ENCODE results near the gene OR10Z1. TPM values are rescaled to one million over a fixed set of nuclear protein-coding genes. Genes with fewer than 3 reads are reported as not detected.

The OR10Z1 gene
- total RNA-seq, 1 experiment from 2014 or later: not detected

GRCh38 chr1:158654086-158654485, 49.0 kb downstream of the OR10Z1 start:
- no peak for DNase-seq (ENCODE audit: low read depth)
- in situ Hi-C loops (cut with HindIII; ENCODE audit: low pct_unique_long_range_greater_than_20kb, low sequenced_read_pairs): no loop called here

DNA sequence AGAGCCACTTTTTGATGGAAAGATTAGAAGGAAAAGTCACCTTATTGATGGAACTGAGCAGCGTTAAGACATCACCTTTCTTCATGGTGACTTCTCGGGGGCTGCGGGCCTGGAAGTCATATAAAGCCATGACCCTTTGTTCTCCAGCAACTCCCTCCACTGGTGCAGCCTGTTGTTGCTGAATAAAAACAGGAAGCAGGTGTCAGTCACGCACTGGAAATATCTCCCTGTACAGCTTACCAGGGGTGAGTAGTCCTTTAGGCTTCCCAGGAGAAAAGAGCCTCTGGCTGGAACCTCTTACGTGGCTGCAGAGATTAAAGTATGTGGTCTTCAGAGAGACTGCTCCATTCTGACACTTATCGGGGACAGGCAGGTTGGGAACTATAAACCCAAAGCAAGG, 49.5 kb downstream of the OR10Z1 start:
- DNase-seq (ENCODE audit: low read depth): no peak

More for the DNA sequence above, 49.5 kb downstream of the OR10Z1 start:
- in situ Hi-C loops (cut with HindIII; ENCODE audit: low pct_unique_long_range_greater_than_20kb, low sequenced_read_pairs): no loop called here

Other genes starting within 250 kb of the OR10Z1 start
- gene OR10T2, start 205.8 kb upstream of the OR10Z1 start, total RNA-seq (2014; rRNA removed; shearing (Covaris generic); ENCODE audit: low replicate concordance): not detected in 2 replicates
- gene OR10K2, start 179.0 kb upstream of the OR10Z1 start, total RNA-seq (2014; rRNA removed; shearing (Covaris generic); ENCODE audit: low replicate concordance): not detected in 2 replicates
- gene OR10K1, start 143.4 kb upstream of the OR10Z1 start, total RNA-seq (2014; rRNA removed; shearing (Covaris generic); ENCODE audit: low replicate concordance): not detected in 2 replicates
- gene OR10R2, start 133.0 kb upstream of the OR10Z1 start, total RNA-seq (2014; rRNA removed; shearing (Covaris generic); ENCODE audit: low replicate concordance): not detected in 2 replicates
- not detected in 2 replicates for gene OR6Y1, start 50.9 kb upstream of the OR10Z1 start, total RNA-seq (2014; rRNA removed; shearing (Covaris generic); ENCODE audit: low replicate concordance)
- not detected in 2 replicates for gene OR6P1, start 34.7 kb upstream of the OR10Z1 start, total RNA-seq (2014; rRNA removed; shearing (Covaris generic); ENCODE audit: low replicate concordance)
- gene OR10X1, start 25.4 kb upstream of the OR10Z1 start, total RNA-seq (2014; rRNA removed; shearing (Covaris generic); ENCODE audit: low replicate concordance): not detected in 2 replicates
- not detected in 2 replicates for gene SPTA1, start 81.4 kb downstream of the OR10Z1 start, total RNA-seq (2014; rRNA removed; shearing (Covaris generic); ENCODE audit: low replicate concordance)
- gene OR6K2, start 95.4 kb downstream of the OR10Z1 start, total RNA-seq (2014; rRNA removed; shearing (Covaris generic); ENCODE audit: low replicate concordance): not detected in 2 replicates
- gene OR6K3, start 115.5 kb downstream of the OR10Z1 start, total RNA-seq (2014; rRNA removed; shearing (Covaris generic); ENCODE audit: low replicate concordance): not detected in 2 replicates
- gene OR6K6, start 149.5 kb downstream of the OR10Z1 start, total RNA-seq (2014; rRNA removed; shearing (Covaris generic); ENCODE audit: low replicate concordance): not detected in 2 replicates
- not detected in 2 replicates for gene OR6N1, start 166.9 kb downstream of the OR10Z1 start, total RNA-seq (2014; rRNA removed; shearing (Covaris generic); ENCODE audit: low replicate concordance)
- gene OR6N2, start 175.9 kb downstream of the OR10Z1 start, total RNA-seq (2014; rRNA removed; shearing (Covaris generic); ENCODE audit: low replicate concordance): not detected in 2 replicates
- gene MNDA, start 226.1 kb downstream of the OR10Z1 start, total RNA-seq (2014; rRNA removed; shearing (Covaris generic); ENCODE audit: low replicate concordance): not detected in 2 replicates

All from Caki2 (cell line).